SU-DHL-6 (cell line): Measurements from ENCODE around the gene SV2A.

Experiments
- H2AFZ ChIP-seq: fragments of 200-600 bp; sonication (generic); 2 replicates; pipeline ENCODE4 v1.6.1; 2014; ENCODE audit warnings: low read depth, mild to moderate bottlenecking, moderate library complexity, mixed read lengths, antibody characterized with exemption, low read length; ENCODE audit not compliant: severe bottlenecking
- H3F3A ChIP-seq: fragments of 200-600 bp; shearing (Covaris generic); 2 replicates; pipeline ENCODE4 v1.6.0; 2016; ENCODE audit warnings: antibody characterized with exemption, mild to moderate bottlenecking; ENCODE audit not compliant: insufficient read depth
- H3K27ac ChIP-seq: fragments of 200-600 bp; sonication (generic); 2 replicates; pipeline ENCODE4 v1.5.1; 2016; ENCODE audit warnings: low read depth, mild to moderate bottlenecking, low read length, moderate library complexity, mixed read lengths
- H3K27me3 ChIP-seq: fragments of 200-600 bp; sonication (generic), shearing (Covaris generic); 2 replicates; pipeline ENCODE4 v1.6.0; 2014; ENCODE audit warnings: mild to moderate bottlenecking, low read length
- H3K36me3 ChIP-seq: fragments of 200-600 bp; sonication (generic); 2 replicates; pipeline ENCODE4 v1.6.1; 2014; ENCODE audit warnings: mild to moderate bottlenecking, low read length, mixed read lengths
- H3K4me2 ChIP-seq: fragments of 300-600, 200-600 bp; shearing (Covaris generic), sonication (generic); 2 replicates; pipeline ENCODE4 v1.6.0; 2014; ENCODE audit warnings: low read length, low read depth, mild to moderate bottlenecking; ENCODE audit not compliant: poor library complexity, severe bottlenecking
- H3K4me3 ChIP-seq: fragments of 200-600 bp; sonication (generic); 2 replicates; pipeline ENCODE4 v1.5.1; 2014; ENCODE audit warnings: antibody characterized with exemption, low read length, mild to moderate bottlenecking, mixed read lengths; ENCODE audit not compliant: insufficient read depth, poor library complexity, severe bottlenecking
- H3K79me2 ChIP-seq: fragments of 200-600 bp; sonication (generic); 2 replicates; pipeline ENCODE4 v1.6.1; 2014; ENCODE audit warnings: mild to moderate bottlenecking, low read length, moderate library complexity; ENCODE audit not compliant: insufficient read depth
- H3K9ac ChIP-seq: fragments of 200-600 bp; sonication (generic); 2 replicates; pipeline ENCODE4 v1.7.0; 2014; ENCODE audit warnings: mild to moderate bottlenecking, low read length
- H3K9me2 ChIP-seq: fragments of 200-600 bp; sonication (generic); replicated peaks from 2 replicates; pipeline ENCODE4 v1.6.1; 2014; ENCODE audit warnings: low read length; ENCODE audit not compliant: insufficient read depth
- H3K9me3 ChIP-seq: fragments of 200-600 bp; sonication (generic); 2 replicates; pipeline ENCODE4 v1.6.1; 2014; ENCODE audit warnings: low read length, mixed read lengths; ENCODE audit not compliant: insufficient read depth
- H4K20me1 ChIP-seq: fragments of 200-600 bp; sonication (generic); 2 replicates; pipeline ENCODE4 v1.6.1; 2014; ENCODE audit warnings: low read depth, mild to moderate bottlenecking, antibody characterized with exemption, low read length, moderate library complexity, mixed read lengths
- EZH2phosphoT487 ChIP-seq: fragments of 200-600 bp; sonication (generic), shearing (Covaris generic); conservative IDR thresholded peaks from 2 replicates; pipeline ENCODE4 v1.6.1; 2018; ENCODE audit warnings: mild to moderate bottlenecking, antibody characterized with exemption, low read length, moderate library complexity, mixed read lengths
- TF ChIP-seq, protein P1 (sequence below): fragments of 200-600 bp; sonication (generic); IDR thresholded peaks from one replicate; pipeline ENCODE4 v1.5.1; 2017; ENCODE audit warnings: antibody characterized with exemption, mild to moderate bottlenecking, low read length, moderate library complexity; ENCODE audit not compliant: insufficient read depth, poor library complexity, severe bottlenecking

Gene SV2A

DNA sequence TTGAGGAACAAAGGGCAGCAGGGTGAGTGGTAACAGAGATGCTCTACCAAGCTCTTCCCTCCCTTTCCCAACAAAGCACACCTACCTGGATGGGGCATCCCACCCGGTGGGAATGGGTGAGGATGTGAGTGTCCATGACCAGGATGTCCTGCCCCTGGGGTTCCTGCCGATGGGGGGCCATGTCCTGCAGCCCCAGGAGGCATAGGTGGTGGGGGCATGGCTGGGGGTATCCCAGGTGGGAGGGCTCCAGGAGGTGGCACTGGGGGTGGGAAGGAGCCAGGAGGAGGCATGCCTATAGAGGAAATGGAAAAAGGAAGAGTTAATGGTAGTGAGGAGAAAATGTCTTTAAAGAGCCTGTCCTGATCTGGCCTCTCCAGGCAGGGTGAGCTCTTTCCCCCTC is 8.1 kb upstream of the SV2A start:
- peak overlapping the region; percentile 83 for H3K4me2 ChIP-seq

DNA sequence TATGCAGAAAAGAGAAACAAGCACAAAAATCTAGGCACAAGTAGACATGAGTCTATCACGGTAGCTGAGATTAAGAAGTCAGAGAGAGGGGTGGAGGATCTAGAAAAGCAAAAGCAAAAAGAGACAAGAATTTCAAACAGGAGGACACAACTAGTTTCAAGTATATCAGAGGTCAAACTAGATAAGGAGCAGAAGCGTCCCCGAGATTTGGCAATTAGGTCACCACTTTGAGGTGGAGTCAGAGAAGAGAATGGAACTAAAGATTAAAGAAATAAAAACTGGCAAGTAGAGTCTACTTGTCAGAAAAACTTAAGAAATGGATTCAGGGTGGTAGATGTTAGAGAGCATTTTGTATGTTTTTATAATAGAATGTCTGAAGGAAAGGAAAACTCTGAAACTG is 7.7 kb upstream of the SV2A start:
- no peak for TF ChIP-seq EZH2phosphoT487
- TF ChIP-seq, protein P1, sequence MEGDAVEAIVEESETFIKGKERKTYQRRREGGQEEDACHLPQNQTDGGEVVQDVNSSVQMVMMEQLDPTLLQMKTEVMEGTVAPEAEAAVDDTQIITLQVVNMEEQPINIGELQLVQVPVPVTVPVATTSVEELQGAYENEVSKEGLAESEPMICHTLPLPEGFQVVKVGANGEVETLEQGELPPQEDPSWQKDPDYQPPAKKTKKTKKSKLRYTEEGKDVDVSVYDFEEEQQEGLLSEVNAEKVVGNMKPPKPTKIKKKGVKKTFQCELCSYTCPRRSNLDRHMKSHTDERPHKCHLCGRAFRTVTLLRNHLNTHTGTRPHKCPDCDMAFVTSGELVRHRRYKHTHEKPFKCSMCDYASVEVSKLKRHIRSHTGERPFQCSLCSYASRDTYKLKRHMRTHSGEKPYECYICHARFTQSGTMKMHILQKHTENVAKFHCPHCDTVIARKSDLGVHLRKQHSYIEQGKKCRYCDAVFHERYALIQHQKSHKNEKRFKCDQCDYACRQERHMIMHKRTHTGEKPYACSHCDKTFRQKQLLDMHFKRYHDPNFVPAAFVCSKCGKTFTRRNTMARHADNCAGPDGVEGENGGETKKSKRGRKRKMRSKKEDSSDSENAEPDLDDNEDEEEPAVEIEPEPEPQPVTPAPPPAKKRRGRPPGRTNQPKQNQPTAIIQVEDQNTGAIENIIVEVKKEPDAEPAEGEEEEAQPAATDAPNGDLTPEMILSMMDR: no peak
- Histone ChIP-seq H3K4me3 (no peak overlapping the region), H4K20me1 (no peaks in the 10 kb centered on the region), H3F3A (peaks cover 6% of the 10 kb centered on the region; the same call in 1 of the 2 replicates), H3K79me2 (peaks cover 16% of the 10 kb centered on the region), H3K36me3 (peaks cover 16% of the 10 kb centered on the region), H3K9me3 (no peaks in the 10 kb centered on the region), H3K9me2 (no peaks in the 10 kb centered on the region), H2AFZ (no peak overlapping the region), H3K9ac (no peak overlapping the region), H3K4me2 (no peak overlapping the region), H3K27me3 (no peaks in the 10 kb centered on the region), H3K27ac (no peak overlapping the region)

More for the DNA sequence above, 8.1 kb upstream of the SV2A start:
- Histone ChIP-seq H3K9me2 (no peaks in the 10 kb centered on the region), H3K27ac (no peak overlapping the region), H3K9ac (no peak overlapping the region), H2AFZ (no peak overlapping the region), H3K9me3 (no peaks in the 10 kb centered on the region), H4K20me1 (no peaks in the 10 kb centered on the region), H3K79me2 (peaks cover 16% of the 10 kb centered on the region), H3K27me3 (no peaks in the 10 kb centered on the region), H3K36me3 (peaks cover 16% of the 10 kb centered on the region), H3K4me3 (no peak overlapping the region), H3F3A (peaks cover 5% of the 10 kb centered on the region; the same call in 1 of the 2 replicates)
- no peak for TF ChIP-seq EZH2phosphoT487
- TF ChIP-seq, protein P1: no peak

DNA sequence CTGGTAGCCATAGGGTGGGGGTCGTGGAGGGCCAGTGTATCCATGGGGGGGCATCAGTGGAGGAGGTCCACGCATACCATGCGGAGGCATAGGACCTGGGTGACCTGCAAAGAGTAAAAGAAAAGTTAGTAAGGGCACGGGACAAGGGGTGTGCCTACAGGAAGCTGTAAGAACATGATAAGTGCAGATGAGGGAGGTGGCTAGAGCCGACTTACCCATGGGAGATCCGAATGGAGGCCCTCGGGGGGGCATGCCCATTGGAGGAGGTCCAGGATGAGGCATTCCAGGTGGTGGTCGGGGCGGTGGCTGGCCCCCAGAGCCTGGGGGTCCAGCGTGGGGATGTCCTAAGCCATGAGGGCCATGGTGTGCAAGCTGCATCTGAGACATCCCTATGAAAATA is 6.0 kb upstream of the SV2A start:
- Histone ChIP-seq H3K9ac (no peak overlapping the region), H3K36me3 (peaks cover 16% of the 10 kb centered on the region), H3K9me2 (no peaks in the 10 kb centered on the region), H3K27me3 (no peaks in the 10 kb centered on the region), H3K4me3 (no peak overlapping the region), H3K9me3 (no peaks in the 10 kb centered on the region), H2AFZ (no peak overlapping the region), H3K4me2 (no peak overlapping the region), H3K27ac (no peak overlapping the region), H3F3A (peaks cover 3% of the 10 kb centered on the region; the same call in 1 of the 2 replicates), H4K20me1 (no peaks in the 10 kb centered on the region), H3K79me2 (peaks cover 16% of the 10 kb centered on the region)
- TF ChIP-seq, protein P1: no peak
- TF ChIP-seq EZH2phosphoT487: no peak
